GM21786 (cell line): ENCODE results near the gene SSNA1.

Source experiments
- ATAC-seq: cut with Tn5 transposase; IDR thresholded peaks from one replicate; pipeline ENCODE4 v1.9.1; 2021; ENCODE audit not compliant: unreplicated experiment

SSNA1 gene

GRCh38 chr9:137167747-137168572, 20.5 kb upstream of the SSNA1 start:
- ATAC-seq, result no peak

GRCh38 chr9:137168573-137168903, 19.9 kb upstream of the SSNA1 start:
- ATAC-seq, result no peak

GRCh38 chr9:137168904-137169856, 19.3 kb upstream of the SSNA1 start:
- ATAC-seq, result no peak

- no peak for ATAC-seq
Measured at GRCh38 chr9:137169896-137170358, 18.5 kb upstream of the SSNA1 start, which contains the start of gene LRRC26. Gene LRRC26, minus strand, starts transcription at chr9:137170051. Its CDS starts 108 bp downstream, at chr9:137169943.

GRCh38 chr9:137170486-137171148, 17.9 kb upstream of the SSNA1 start:
- ATAC-seq, result no peak

- no peak for ATAC-seq
Measured at GRCh38 chr9:137171149-137171900, 17.2 kb upstream of the SSNA1 start.

- ATAC-seq, result no peak
Measured at GRCh38 chr9:137172901-137173795, 15.3 kb upstream of the SSNA1 start.

GRCh38 chr9:137173796-137174664, 14.4 kb upstream of the SSNA1 start:
- ATAC-seq, result no peak

- no peak for ATAC-seq
Measured at GRCh38 chr9:137174722-137175293, 13.7 kb upstream of the SSNA1 start.

GRCh38 chr9:137175345-137175961, 13.0 kb upstream of the SSNA1 start:
- ATAC-seq, result no peak

- ATAC-seq, result no peak
Measured at GRCh38 chr9:137176302-137177182, 11.9 kb upstream of the SSNA1 start.

- ATAC-seq, result no peak
Measured at GRCh38 chr9:137178201-137178938, 10.1 kb upstream of the SSNA1 start.

GRCh38 chr9:137178939-137179630, 9.4 kb upstream of the SSNA1 start:
- no peak for ATAC-seq

- ATAC-seq, result no peak
Measured at GRCh38 chr9:137179761-137180160, 8.7 kb upstream of the SSNA1 start.

- ATAC-seq, result no peak
Measured at GRCh38 chr9:137180491-137180890, 8.0 kb upstream of the SSNA1 start.
